ENCODE results near the gene CEP170.
A peak's percentile ranks its signal among the peaks of the same experiment; 100 is the strongest.

CEP170 gene

GRCh38 chr1:243267914-243268653 lies 13.0 kb upstream of the CEP170 start:
- peak; percentile 74 to 78 for DNase-seq

- DNase-seq, result peak; percentile 80 to 84
Measured at GRCh38 chr1:243267471-243267880, 12.4 kb upstream of the CEP170 start.

- DNase-seq, result no peak
Measured at GRCh38 chr1:243266231-243266630, 11.2 kb upstream of the CEP170 start.

- DNase-seq, result peak; percentile 89 to 90
Measured at GRCh38 chr1:243264717-243265116, 9.6 kb upstream of the CEP170 start.

GRCh38 chr1:243261390-243261789 lies 6.3 kb upstream of the CEP170 start:
- no peak for DNase-seq

- DNase-seq, result no peak
Measured at GRCh38 chr1:243260221-243260880, 5.3 kb upstream of the CEP170 start.

- no peak for DNase-seq
Measured at GRCh38 chr1:243258731-243259130, 3.6 kb upstream of the CEP170 start.

- DNase-seq, result no peak
Measured at GRCh38 chr1:243257189-243257588, 2.1 kb upstream of the CEP170 start.

GRCh38 chr1:243256590-243256989 lies 1.5 kb upstream of the CEP170 start:
- no peak for DNase-seq

- peak; percentile 97 to 98 for DNase-seq
Measured at GRCh38 chr1:243255791-243256512, 871 bp upstream of the CEP170 start, which contains the start of gene SDCCAG8. Gene SDCCAG8, plus strand, starts transcription at chr1:243256041. Its CDS starts 133 bp downstream, at chr1:243256174.

- peak; percentile 67 to 68 for DNase-seq
Measured at GRCh38 chr1:243254233-243254926, 701 bp downstream of the CEP170 start.

GRCh38 chr1:243253926-243254232 lies 1.2 kb downstream of the CEP170 start:
- no peak for DNase-seq

GRCh38 chr1:243253211-243253925 lies 1.7 kb downstream of the CEP170 start:
- DNase-seq, result no peak

GRCh38 chr1:243251539-243251938 lies 3.5 kb downstream of the CEP170 start:
- no peak for DNase-seq

GRCh38 chr1:243250102-243250501 lies 5.0 kb downstream of the CEP170 start:
- DNase-seq, result no peak

GRCh38 chr1:243249214-243249613 lies 5.9 kb downstream of the CEP170 start:
- DNase-seq, result no peak

GRCh38 chr1:243247901-243248300 lies 7.2 kb downstream of the CEP170 start:
- DNase-seq, result no peak

GRCh38 chr1:243246916-243247315 lies 8.2 kb downstream of the CEP170 start:
- peak in 1 of 2 experiments; percentile 37 for DNase-seq

- peak in 1 of 2 experiments; percentile 18 for DNase-seq
Measured at GRCh38 chr1:243244432-243244841, 10.6 kb downstream of the CEP170 start.

GRCh38 chr1:243236604-243237252 lies 18.4 kb downstream of the CEP170 start:
- no peak for DNase-seq

- DNase-seq, result no peak
Measured at GRCh38 chr1:243234978-243235647, 20.0 kb downstream of the CEP170 start.

Data from AML-193 (cell line).